Measurements from ENCODE around the gene NOPCHAP1. TPM values are rescaled to one million over a fixed set of nuclear protein-coding genes. Genes with fewer than 3 reads are reported as not detected.

The NOPCHAP1 gene
- total RNA-seq, 3 donors from 2014 or later, result 10.4 to 12.8 (median 11.3) TPM

DNA sequence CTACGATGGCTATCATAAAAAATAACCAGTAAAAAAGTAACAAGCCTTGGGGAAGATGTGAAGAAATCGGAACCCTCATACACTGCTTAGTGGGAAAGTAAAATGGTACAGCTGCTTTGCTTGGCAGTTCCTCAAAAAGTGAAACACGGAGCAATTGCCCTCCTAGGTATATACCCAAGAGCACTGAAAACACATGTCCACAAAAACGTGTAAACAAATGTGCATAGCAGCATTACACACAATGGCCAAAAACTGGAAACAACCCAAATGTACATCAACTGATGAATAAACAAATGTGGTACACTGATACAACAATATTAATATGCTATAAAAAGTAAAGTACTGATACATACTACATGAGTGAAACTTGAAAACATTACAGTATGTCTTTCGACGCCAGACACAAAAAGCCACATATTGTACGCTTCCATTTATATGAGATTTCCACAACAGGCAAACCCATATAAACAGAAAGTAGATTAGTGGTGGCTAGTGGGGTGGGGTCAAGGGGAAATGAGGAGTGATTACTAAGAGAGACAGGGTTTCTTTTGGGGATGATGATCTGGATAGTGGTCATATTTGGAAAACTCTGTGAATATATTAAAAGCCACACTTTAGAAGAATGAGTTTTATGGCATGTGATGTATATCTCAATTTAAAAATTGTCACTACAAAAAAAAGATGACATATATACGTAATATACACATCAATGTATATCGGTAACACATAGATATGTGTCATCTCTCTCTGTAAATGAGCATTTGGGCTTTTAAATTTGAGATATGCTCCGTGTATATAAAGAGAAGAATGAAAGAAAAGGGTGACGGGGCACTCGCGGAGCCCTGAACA, 29.0 kb upstream of the NOPCHAP1 start:
- H3K4me1 ChIP-seq (ENCODE audit: low read depth), result peaks cover 26% of the 10 kb centered on the region
- intact Hi-C loops (cut with DNase I, micrococcal nuclease), result no loop called here
- TF ChIP-seq CTCF (IDR thresholded peaks at IDR 0.05), result no peak
- H3K36me3 ChIP-seq (ENCODE audit: low read depth), result no peaks in the 10 kb centered on the region
- H3K4me3 ChIP-seq, result peak overlapping the region; percentile 68
- DNase-seq, result no peak
- no peak for ATAC-seq
- no peaks in the 10 kb centered on the region for H3K9me3 ChIP-seq

DNA sequence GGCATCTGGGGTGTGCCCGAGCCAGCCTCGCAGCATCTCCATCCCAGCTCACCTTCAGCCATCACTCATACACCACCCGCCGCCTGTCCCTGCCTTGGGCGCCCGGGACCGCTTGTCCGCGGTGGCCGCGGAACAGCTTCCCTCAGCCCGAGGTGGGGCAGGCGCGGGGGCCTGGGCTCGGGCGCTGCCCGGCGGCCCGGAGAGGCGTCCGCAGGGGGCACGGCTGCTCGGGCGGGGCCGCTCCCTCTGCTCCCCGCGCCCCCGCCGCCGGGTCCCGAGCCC, 28.5 kb upstream of the NOPCHAP1 start:
- intact Hi-C loops (cut with DNase I, micrococcal nuclease), result no loop called here
- H3K4me3 ChIP-seq, result peak overlapping the region; percentile 68
- peaks cover 24% of the 10 kb centered on the region for H3K4me1 ChIP-seq (ENCODE audit: low read depth)
- H3K9me3 ChIP-seq, result no peaks in the 10 kb centered on the region
- ATAC-seq (peak; percentile 36), DNase-seq (peak in 2 of 3 donors; percentile 49 to 70)
- no peaks in the 10 kb centered on the region for H3K36me3 ChIP-seq (ENCODE audit: low read depth)
- TF ChIP-seq CTCF (IDR thresholded peaks at IDR 0.05), result no peak

DNA sequence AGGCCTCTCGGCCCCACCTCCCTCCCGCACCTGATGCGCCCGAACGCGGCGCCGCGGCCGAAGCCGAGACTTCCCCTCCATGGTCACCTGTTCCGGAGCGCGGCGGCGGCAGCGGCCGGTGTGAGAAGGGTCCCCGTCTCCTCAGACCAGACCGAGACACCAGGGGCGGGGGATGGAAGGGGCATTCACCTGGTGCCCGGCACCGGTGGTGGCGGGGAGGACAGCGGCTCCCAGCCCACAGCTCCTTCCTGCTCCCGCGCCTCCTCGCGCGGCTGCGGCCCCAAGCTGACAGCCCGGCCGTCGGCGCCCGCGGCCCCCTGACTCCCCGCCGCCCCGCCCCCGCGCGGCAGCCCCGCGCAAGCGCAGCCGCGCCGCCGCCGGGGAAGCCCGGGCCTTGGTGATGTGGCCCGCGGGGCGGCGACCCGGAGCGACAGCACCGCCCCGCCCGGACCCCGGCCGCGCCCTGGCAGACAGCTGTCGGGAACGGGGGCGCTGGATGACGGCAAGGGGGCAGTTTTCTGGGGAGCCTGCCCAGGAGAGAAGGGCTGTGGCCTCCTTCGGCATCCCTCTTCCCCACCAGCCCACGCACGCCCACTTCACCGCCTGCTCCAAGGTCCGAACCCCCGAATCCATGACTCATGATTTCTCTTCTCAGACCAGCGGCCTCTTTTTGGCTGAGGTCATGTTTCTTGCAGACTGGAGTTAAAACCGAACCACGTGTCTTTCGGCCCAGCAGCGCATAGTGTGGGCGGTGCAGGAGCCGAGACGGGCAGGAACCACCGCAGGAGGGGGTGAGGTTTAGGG, 27.9 kb upstream of the NOPCHAP1 start, which contains the start of gene SLC41A2:
Gene SLC41A2, minus strand, starts transcription at position 290 of the 804 bp plus-strand sequence. CDS start 29,763 bp downstream, outside the sequence.
- peak; percentile 24 for TF ChIP-seq CTCF (IDR thresholded peaks at IDR 0.05)
- Histone ChIP-seq H3K4me1 (ENCODE audit: low read depth) (peaks cover 21% of the 10 kb centered on the region), H3K36me3 (ENCODE audit: low read depth) (no peaks in the 10 kb centered on the region), H3K9me3 (no peaks in the 10 kb centered on the region), H3K4me3 (peak within 1 kb of the TSS; percentile 68)
- DNase-seq (peak; percentile 79 to 90 (median 88)), ATAC-seq (peak; percentile 89)
- intact Hi-C loops (cut with DNase I, micrococcal nuclease), result no loop called here

DNA sequence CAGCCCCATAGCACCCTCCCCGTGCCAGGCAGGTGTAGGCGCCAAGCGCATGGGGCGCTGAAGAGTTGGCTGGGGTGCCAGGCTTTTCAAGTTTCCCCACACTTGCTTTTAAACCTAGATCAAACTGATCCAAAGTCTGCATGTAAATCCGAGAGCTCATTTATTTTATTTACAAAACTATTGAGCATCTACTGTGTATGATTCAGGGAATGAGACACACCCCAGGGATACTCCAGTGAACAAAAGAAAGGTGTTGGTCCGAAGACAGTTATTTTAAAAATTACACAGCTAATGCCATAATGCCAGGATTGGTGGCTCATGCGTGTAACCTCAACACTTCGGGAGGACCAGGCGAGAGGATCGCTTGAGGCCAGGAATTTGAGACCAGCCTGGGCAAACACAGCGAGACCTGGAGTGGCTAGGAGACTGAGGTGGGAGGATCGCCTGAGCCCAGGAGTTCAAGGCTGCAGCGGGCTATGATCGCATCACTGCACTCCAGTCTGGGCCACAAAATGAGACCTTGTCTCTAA, 27.2 kb upstream of the NOPCHAP1 start:
- Histone ChIP-seq H3K9me3 (no peaks in the 10 kb centered on the region), H3K36me3 (ENCODE audit: low read depth) (no peaks in the 10 kb centered on the region), H3K4me3 (peak overlapping the region; percentile 68), H3K4me1 (ENCODE audit: low read depth) (peaks cover 21% of the 10 kb centered on the region)
- intact Hi-C loops (cut with DNase I, micrococcal nuclease), result no loop called here
- DNase-seq (peak in 1 of 3 donors; percentile 39), ATAC-seq (no peak)
- TF ChIP-seq CTCF (IDR thresholded peaks at IDR 0.05), result peak; percentile 15

- Histone ChIP-seq H3K4me1 (ENCODE audit: low read depth) (peaks cover 21% of the 10 kb centered on the region), H3K36me3 (ENCODE audit: low read depth) (no peaks in the 10 kb centered on the region), H3K4me3 (no peak overlapping the region), H3K9me3 (no peaks in the 10 kb centered on the region)
- ATAC-seq (peak; percentile 27), DNase-seq (no peak)
- intact Hi-C loops (cut with DNase I, micrococcal nuclease), result no loop called here
- TF ChIP-seq CTCF (IDR thresholded peaks at IDR 0.05), result no peak
Measured at GRCh38 chr12:104959335-104959841, 26.7 kb upstream of the NOPCHAP1 start.

All from mucosa of descending colon (tissue), 3 donors.